ENCODE measurements around the gene CD83.
"Not testable (repeated sequence)": the region's sequence is repeated elsewhere in the genome, so short reads cannot be mapped to it uniquely, and the experiment has no call there.

CD83 gene

GRCh38 chr6:14117158-14118090 lies at the start of gene CD83:
CD83 (plus strand) TSS chr6:14117772; CDS start chr6:14117812, 40 bp downstream.
- H3K9ac ChIP-seq (ENCODE audit: low read length), result peak within 1 kb of the TSS; percentile 71
- peaks cover 7% of the 10 kb centered on the region for H3K4me1 ChIP-seq (ENCODE audit: control insufficient read depth, insufficient read depth, low read length)
- no peaks in the 10 kb centered on the region for H3K9me3 ChIP-seq (ENCODE audit: control insufficient read depth, low read length)
- no peaks in the 10 kb centered on the region for H3K27me3 ChIP-seq (ENCODE audit: control insufficient read depth, insufficient read depth, low read length)
- no peaks in the 10 kb centered on the region for H3K36me3 ChIP-seq (ENCODE audit: control insufficient read depth, insufficient read depth, low read length)
- peak within 1 kb of the TSS; percentile 50 for H3K4me3 ChIP-seq (ENCODE audit: low read length)

GRCh38 chr6:14068133-14068532 lies 49.4 kb upstream of the CD83 start:
- Histone ChIP-seq H3K9me3 (ENCODE audit: control insufficient read depth, low read length) (no peaks in the 10 kb centered on the region), H3K4me3 (ENCODE audit: low read length) (no peak overlapping the region), H3K4me1 (ENCODE audit: control insufficient read depth, insufficient read depth, low read length) (no peaks in the 10 kb centered on the region)

GRCh38 chr6:14068623-14069022 lies 48.9 kb upstream of the CD83 start:
- H3K9ac ChIP-seq (ENCODE audit: low read length), result no peak overlapping the region
- no peaks in the 10 kb centered on the region for H3K9me3 ChIP-seq (ENCODE audit: control insufficient read depth, low read length)
- no peaks in the 10 kb centered on the region for H3K27me3 ChIP-seq (ENCODE audit: control insufficient read depth, insufficient read depth, low read length)
- H3K4me3 ChIP-seq (ENCODE audit: low read length), result no peak overlapping the region
- no peaks in the 10 kb centered on the region for H3K36me3 ChIP-seq (ENCODE audit: control insufficient read depth, insufficient read depth, low read length)
- no peaks in the 10 kb centered on the region for H3K4me1 ChIP-seq (ENCODE audit: control insufficient read depth, insufficient read depth, low read length)

More at GRCh38 chr6:14068133-14068532, 49.4 kb upstream of the CD83 start:
- Histone ChIP-seq H3K9ac (ENCODE audit: low read length) (no peak overlapping the region), H3K27me3 (ENCODE audit: control insufficient read depth, insufficient read depth, low read length) (peaks cover 3% of the 10 kb centered on the region), H3K36me3 (ENCODE audit: control insufficient read depth, insufficient read depth, low read length) (no peaks in the 10 kb centered on the region)

DNA sequence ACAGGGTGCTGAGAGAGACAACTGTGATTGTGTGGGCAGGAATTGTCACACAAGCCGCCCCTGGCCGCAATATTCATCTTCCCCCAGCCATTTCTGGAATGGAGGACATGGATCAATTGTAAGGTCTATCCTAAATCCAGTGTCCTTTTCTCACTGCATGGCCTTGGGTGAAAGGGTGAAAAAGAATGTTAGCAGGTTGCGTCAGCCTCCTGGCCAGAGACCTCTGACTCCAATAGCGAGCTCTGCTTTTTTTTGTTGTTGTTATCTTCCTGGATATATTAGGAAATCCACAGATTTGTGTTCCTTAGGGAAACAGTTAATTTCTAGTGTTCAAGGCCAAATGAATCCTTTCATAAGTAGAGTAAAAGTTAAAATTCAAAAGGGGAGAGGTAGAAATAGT lies 47.1 kb upstream of the CD83 start:
- H3K36me3 ChIP-seq (ENCODE audit: control insufficient read depth, insufficient read depth, low read length), result no peaks in the 10 kb centered on the region
- H3K9me3 ChIP-seq (ENCODE audit: control insufficient read depth, low read length), result no peaks in the 10 kb centered on the region
- no peak overlapping the region for H3K4me3 ChIP-seq (ENCODE audit: low read length)
- H3K9ac ChIP-seq (ENCODE audit: low read length), result no peak overlapping the region
- H3K4me1 ChIP-seq (ENCODE audit: control insufficient read depth, insufficient read depth, low read length), result no peaks in the 10 kb centered on the region
- no peaks in the 10 kb centered on the region for H3K27me3 ChIP-seq (ENCODE audit: control insufficient read depth, insufficient read depth, low read length)

- H3K36me3 ChIP-seq (ENCODE audit: control insufficient read depth, insufficient read depth, low read length), result no peaks in the 10 kb centered on the region
- H3K9ac ChIP-seq (ENCODE audit: low read length), result no peak overlapping the region
- no peak overlapping the region for H3K4me3 ChIP-seq (ENCODE audit: low read length)
- H3K27me3 ChIP-seq (ENCODE audit: control insufficient read depth, insufficient read depth, low read length), result no peaks in the 10 kb centered on the region
- H3K9me3 ChIP-seq (ENCODE audit: control insufficient read depth, low read length), result no peaks in the 10 kb centered on the region
- no peaks in the 10 kb centered on the region for H3K4me1 ChIP-seq (ENCODE audit: control insufficient read depth, insufficient read depth, low read length)
Observed at GRCh38 chr6:14072084-14072483, 45.5 kb upstream of the CD83 start.

DNA sequence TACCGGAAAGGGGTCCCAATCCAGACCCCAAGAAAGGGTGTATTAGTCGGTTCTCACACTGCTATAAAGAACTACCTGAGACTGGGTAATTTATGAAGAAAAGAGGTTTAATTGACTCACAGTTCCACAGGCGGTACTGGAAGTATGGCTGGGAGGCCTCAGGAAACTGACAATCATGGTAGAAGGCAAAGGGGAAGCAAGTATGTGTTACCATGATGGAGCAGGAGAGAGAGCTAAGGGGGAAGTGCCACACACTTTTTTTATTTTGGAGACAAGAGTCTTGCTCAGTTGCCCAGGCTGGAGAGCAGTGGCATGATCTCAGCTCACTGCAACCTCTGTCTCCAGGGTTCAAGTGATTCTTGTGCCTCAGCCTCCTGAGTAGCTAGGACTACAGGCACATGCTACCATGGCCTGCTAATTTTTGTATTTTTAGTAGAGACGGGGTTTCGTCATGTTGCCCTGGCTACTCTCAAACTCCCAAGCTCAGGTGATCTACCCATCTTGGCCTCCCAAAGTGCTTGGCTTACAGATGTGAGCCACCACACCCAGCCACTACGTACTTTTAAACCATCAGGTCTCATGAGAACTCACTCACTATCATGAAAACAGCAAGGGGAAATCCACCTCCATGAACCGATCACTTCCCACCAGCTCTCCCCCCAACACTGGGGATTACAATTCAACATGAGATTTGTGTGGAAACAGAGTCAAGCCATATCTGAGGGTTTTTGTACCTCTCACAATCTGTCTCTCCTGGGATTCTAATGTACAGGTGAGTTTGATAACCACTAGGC lies 43.8 kb upstream of the CD83 start:
- not testable (repeated sequence) for H3K9ac ChIP-seq (ENCODE audit: low read length); H3K4me3 ChIP-seq (ENCODE audit: low read length); H3K4me1 ChIP-seq (ENCODE audit: control insufficient read depth, insufficient read depth, low read length); H3K36me3 ChIP-seq (ENCODE audit: control insufficient read depth, insufficient read depth, low read length); H3K27me3 ChIP-seq (ENCODE audit: control insufficient read depth, insufficient read depth, low read length); H3K9me3 ChIP-seq (ENCODE audit: control insufficient read depth, low read length)

DNA sequence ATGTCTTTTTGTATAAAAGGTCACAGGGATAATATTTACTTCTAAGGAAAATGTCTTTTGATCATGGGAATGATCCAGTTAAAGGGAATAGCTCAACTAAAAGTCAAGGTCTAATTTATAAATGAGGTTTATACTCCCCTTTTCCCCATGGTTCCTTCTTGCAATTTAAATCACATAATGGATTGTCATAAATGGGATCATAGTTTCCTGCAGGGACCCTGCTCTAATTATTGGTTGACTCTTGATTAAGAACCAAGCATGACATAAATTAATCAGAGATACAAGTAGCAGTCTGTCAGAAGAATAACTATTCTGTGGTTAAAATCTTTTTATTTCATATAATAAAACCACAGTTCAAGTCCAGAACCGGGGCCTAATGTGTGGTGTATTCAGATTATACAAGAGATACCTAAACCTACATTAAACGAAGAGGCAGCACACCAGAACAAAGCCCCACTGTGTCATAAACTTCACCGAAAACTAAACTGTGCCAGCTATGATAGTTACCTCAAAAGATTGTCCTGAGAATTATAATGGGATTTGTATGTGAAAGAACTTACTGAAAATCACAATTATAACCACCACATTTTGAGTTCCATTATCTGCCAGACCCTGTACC lies 43.0 kb upstream of the CD83 start:
- H3K4me3 ChIP-seq (ENCODE audit: low read length), result no peak overlapping the region
- H3K27me3 ChIP-seq (ENCODE audit: control insufficient read depth, insufficient read depth, low read length), result no peaks in the 10 kb centered on the region
- H3K9ac ChIP-seq (ENCODE audit: low read length), result peak overlapping the region; percentile 71
- H3K4me1 ChIP-seq (ENCODE audit: control insufficient read depth, insufficient read depth, low read length), result no peaks in the 10 kb centered on the region
- H3K36me3 ChIP-seq (ENCODE audit: control insufficient read depth, insufficient read depth, low read length), result no peaks in the 10 kb centered on the region
- no peaks in the 10 kb centered on the region for H3K9me3 ChIP-seq (ENCODE audit: control insufficient read depth, low read length)

DNA sequence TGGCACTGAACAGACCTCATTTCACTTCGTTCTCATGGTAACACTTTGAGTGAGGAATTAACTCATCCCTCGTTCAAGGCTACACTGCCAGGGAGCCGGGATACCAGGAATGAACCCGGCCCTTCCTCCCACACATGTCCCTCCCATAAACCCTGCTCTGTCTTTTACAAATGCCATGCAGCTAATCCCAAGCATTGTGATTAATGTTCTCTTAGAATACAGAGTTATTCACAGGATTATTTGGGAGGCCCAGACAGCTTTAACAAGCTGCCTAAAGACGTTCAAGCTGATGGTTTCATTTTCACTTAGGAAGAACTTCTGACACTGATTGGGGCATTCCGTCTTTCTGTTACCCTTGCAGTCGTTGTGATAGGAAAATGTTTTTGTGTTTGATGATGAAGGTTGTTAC lies 42.5 kb upstream of the CD83 start:
- no peaks in the 10 kb centered on the region for H3K9me3 ChIP-seq (ENCODE audit: control insufficient read depth, low read length)
- H3K4me1 ChIP-seq (ENCODE audit: control insufficient read depth, insufficient read depth, low read length), result no peaks in the 10 kb centered on the region
- peak overlapping the region; percentile 71 for H3K9ac ChIP-seq (ENCODE audit: low read length)
- no peaks in the 10 kb centered on the region for H3K36me3 ChIP-seq (ENCODE audit: control insufficient read depth, insufficient read depth, low read length)
- H3K4me3 ChIP-seq (ENCODE audit: low read length), result no peak overlapping the region
- H3K27me3 ChIP-seq (ENCODE audit: control insufficient read depth, insufficient read depth, low read length), result no peaks in the 10 kb centered on the region

GRCh38 chr6:14077193-14077867 lies 40.2 kb upstream of the CD83 start:
- H3K27me3 ChIP-seq (ENCODE audit: control insufficient read depth, insufficient read depth, low read length), result no peaks in the 10 kb centered on the region
- no peak overlapping the region for H3K4me3 ChIP-seq (ENCODE audit: low read length)
- H3K4me1 ChIP-seq (ENCODE audit: control insufficient read depth, insufficient read depth, low read length), result no peaks in the 10 kb centered on the region
- no peak overlapping the region for H3K9ac ChIP-seq (ENCODE audit: low read length)
- H3K9me3 ChIP-seq (ENCODE audit: control insufficient read depth, low read length), result no peaks in the 10 kb centered on the region
- no peaks in the 10 kb centered on the region for H3K36me3 ChIP-seq (ENCODE audit: control insufficient read depth, insufficient read depth, low read length)

GRCh38 chr6:14079433-14079832 lies 38.1 kb upstream of the CD83 start:
- Histone ChIP-seq H3K4me3 (ENCODE audit: low read length) (no peak overlapping the region), H3K9me3 (ENCODE audit: control insufficient read depth, low read length) (no peaks in the 10 kb centered on the region), H3K9ac (ENCODE audit: low read length) (no peak overlapping the region), H3K36me3 (ENCODE audit: control insufficient read depth, insufficient read depth, low read length) (no peaks in the 10 kb centered on the region), H3K27me3 (ENCODE audit: control insufficient read depth, insufficient read depth, low read length) (no peaks in the 10 kb centered on the region), H3K4me1 (ENCODE audit: control insufficient read depth, insufficient read depth, low read length) (no peaks in the 10 kb centered on the region)

GRCh38 chr6:14079971-14080370 lies 37.6 kb upstream of the CD83 start:
- no peak overlapping the region for H3K4me3 ChIP-seq (ENCODE audit: low read length)
- no peaks in the 10 kb centered on the region for H3K36me3 ChIP-seq (ENCODE audit: control insufficient read depth, insufficient read depth, low read length)
- H3K9ac ChIP-seq (ENCODE audit: low read length), result no peak overlapping the region
- H3K9me3 ChIP-seq (ENCODE audit: control insufficient read depth, low read length), result no peaks in the 10 kb centered on the region
- no peaks in the 10 kb centered on the region for H3K4me1 ChIP-seq (ENCODE audit: control insufficient read depth, insufficient read depth, low read length)
- H3K27me3 ChIP-seq (ENCODE audit: control insufficient read depth, insufficient read depth, low read length), result no peaks in the 10 kb centered on the region

All from mucosa of stomach (tissue), 1 donor.